Measurements from ENCODE around the gene COL5A2.

DNA sequence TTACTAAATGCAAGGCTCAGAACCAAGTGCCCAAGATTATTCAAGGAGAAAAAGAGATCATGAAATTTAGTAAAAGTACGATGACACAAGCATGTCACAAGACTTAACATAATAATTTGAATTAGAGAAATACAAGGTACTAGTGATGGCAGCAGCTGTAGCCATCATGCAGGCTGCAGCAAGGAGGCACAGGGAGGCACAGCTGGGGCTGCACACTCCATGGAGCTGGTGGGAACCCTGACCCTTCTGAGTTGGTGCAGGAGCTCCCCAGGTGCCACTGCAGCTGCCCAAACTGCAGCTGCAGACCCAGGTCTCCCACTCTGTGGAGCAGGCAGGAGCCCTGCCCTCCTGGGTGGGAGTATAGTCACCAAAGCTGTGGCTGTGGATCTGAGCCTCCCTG lies 159.4 kb downstream of the COL5A2 start:
- TF ChIP-seq, protein P1, sequence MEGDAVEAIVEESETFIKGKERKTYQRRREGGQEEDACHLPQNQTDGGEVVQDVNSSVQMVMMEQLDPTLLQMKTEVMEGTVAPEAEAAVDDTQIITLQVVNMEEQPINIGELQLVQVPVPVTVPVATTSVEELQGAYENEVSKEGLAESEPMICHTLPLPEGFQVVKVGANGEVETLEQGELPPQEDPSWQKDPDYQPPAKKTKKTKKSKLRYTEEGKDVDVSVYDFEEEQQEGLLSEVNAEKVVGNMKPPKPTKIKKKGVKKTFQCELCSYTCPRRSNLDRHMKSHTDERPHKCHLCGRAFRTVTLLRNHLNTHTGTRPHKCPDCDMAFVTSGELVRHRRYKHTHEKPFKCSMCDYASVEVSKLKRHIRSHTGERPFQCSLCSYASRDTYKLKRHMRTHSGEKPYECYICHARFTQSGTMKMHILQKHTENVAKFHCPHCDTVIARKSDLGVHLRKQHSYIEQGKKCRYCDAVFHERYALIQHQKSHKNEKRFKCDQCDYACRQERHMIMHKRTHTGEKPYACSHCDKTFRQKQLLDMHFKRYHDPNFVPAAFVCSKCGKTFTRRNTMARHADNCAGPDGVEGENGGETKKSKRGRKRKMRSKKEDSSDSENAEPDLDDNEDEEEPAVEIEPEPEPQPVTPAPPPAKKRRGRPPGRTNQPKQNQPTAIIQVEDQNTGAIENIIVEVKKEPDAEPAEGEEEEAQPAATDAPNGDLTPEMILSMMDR (IDR thresholded peaks at IDR 0.05; ENCODE audit: extremely low read depth in 1 of 2, insufficient read depth in 1 of 2, low read depth in 1 of 2, low read length in 2 of 2) = no peak
- TF ChIP-seq JUN (IDR thresholded peaks at IDR 0.05; ENCODE audit: borderline replicate concordance, insufficient read depth, insufficient read length, low read depth) = no peak

All from endothelial cell of umbilical vein (primary cell).